HepG2 (cell line): Measurements from ENCODE around the gene APOC1. TPM values are rescaled to one million over a fixed set of nuclear protein-coding genes. Genes with fewer than 3 reads are reported as not detected.

ENCODE experiments used
- HHEX ChIP-seq: IDR thresholded peaks from 2 replicates; pipeline ENCODE4 v1.6.1; 2016; ENCODE audit warnings: control low read depth
- HMGA1 ChIP-seq: sonication (generic); formaldehyde crosslinking; conservative IDR thresholded peaks from 2 replicates; pipeline ENCODE4 v1.4.0; 2020; ENCODE audit warnings: missing genetic modification reagents
- JUND ChIP-seq: sonication (generic); formaldehyde crosslinking; IDR thresholded peaks from 2 replicates; pipeline ENCODE4 v1.8.0; 2022; ENCODE audit warnings: mild to moderate bottlenecking, missing genetic modification reagents
- KDM3A ChIP-seq: IDR thresholded peaks from 2 replicates; pipeline ENCODE4 v1.6.1; 2018; ENCODE audit warnings: low read depth, missing compliant biosample characterization
- MEF2D ChIP-seq: sonication (generic); formaldehyde crosslinking; IDR thresholded peaks from 2 replicates; pipeline ENCODE4 v1.5.1; 2020; ENCODE audit warnings: mild to moderate bottlenecking, missing genetic modification reagents
- SCMH1 ChIP-seq: sonication (generic); formaldehyde crosslinking; IDR thresholded peaks from 2 replicates; pipeline ENCODE4 v1.9.0; 2021; ENCODE audit warnings: missing genetic modification reagents, mild to moderate bottlenecking, borderline replicate concordance
- SIN3A ChIP-seq: IDR thresholded peaks from 2 replicates; pipeline ENCODE4 v1.6.1; 2011; ENCODE audit warnings: low read depth, mild to moderate bottlenecking, control low read depth, low read length, borderline replicate concordance
- SMC3 ChIP-seq: IDR thresholded peaks from 2 replicates; pipeline ENCODE4 v1.6.1; 2011; ENCODE audit warnings: low read length, improper control_type of control experiment
- SRSF4 ChIP-seq: fragments of 200-400 bp; formaldehyde crosslinking; IDR thresholded peaks from one replicate; pipeline ENCODE4 v1.6.1; 2018; ENCODE audit warnings: mild to moderate bottlenecking, low read depth, low read length, moderate library complexity; ENCODE audit not compliant: poor library complexity, severe bottlenecking
- SRSF9 ChIP-seq: fragments of 200-400 bp; formaldehyde crosslinking; IDR thresholded peaks from 2 replicates; pipeline ENCODE4 v1.6.1; 2018; ENCODE audit warnings: borderline replicate concordance, mild to moderate bottlenecking, low read depth, low read length; ENCODE audit not compliant: insufficient read depth, poor library complexity, severe bottlenecking
- XRCC5 ChIP-seq: fragments of 200-400 bp; formaldehyde crosslinking; optimal IDR thresholded peaks from 2 replicates; pipeline ENCODE3; 2017; ENCODE audit warnings: mild to moderate bottlenecking, low read length
- ZBTB40 ChIP-seq, 2 experiments: fragments of 450-650 bp in 1 of 2; sonication (generic) in 1 of 2; formaldehyde crosslinking in 1 of 2; IDR thresholded peaks; 2 replicates each; pipeline versions ENCODE4 v1.6.1 to v1.8.0; 2016 to 2022; ENCODE audit warnings: antibody characterized with exemption in 1 of 2, mild to moderate bottlenecking in 1 of 2, missing genetic modification reagents in 1 of 2
- ZFP82 ChIP-seq: sonication (generic); formaldehyde crosslinking; IDR thresholded peaks from 2 replicates; pipeline ENCODE4 v1.5.1; 2020; ENCODE audit warnings: mild to moderate bottlenecking, missing genetic modification reagents, borderline replicate concordance
- ZNF124 ChIP-seq: sonication (generic); formaldehyde crosslinking; IDR thresholded peaks from 2 replicates; pipeline ENCODE4 v1.4.0; 2020; ENCODE audit warnings: missing genetic modification reagents
- ZNF17 ChIP-seq: sonication (generic); formaldehyde crosslinking; IDR thresholded peaks from 2 replicates; pipeline ENCODE4 v1.5.0; 2020; ENCODE audit warnings: mild to moderate bottlenecking, missing genetic modification reagents
- ZNF34 ChIP-seq: sonication (generic); formaldehyde crosslinking; IDR thresholded peaks from 2 replicates; pipeline ENCODE4 v1.4.0; 2020; ENCODE audit warnings: mild to moderate bottlenecking, missing genetic modification reagents, borderline replicate concordance
- ZNF891 ChIP-seq: sonication (generic); formaldehyde crosslinking; IDR thresholded peaks from 2 replicates; pipeline ENCODE4 v1.5.0; 2020; ENCODE audit warnings: mild to moderate bottlenecking, missing genetic modification reagents
- ZSCAN30 ChIP-seq: sonication (generic); formaldehyde crosslinking; IDR thresholded peaks from 2 replicates; pipeline ENCODE4 v1.5.0; 2020; ENCODE audit warnings: mild to moderate bottlenecking, missing genetic modification reagents
- polyA plus RNA-seq, 8 experiments: library from polyadenylated mRNA; depleted of rRNA in 3 of 8; stranded (reverse) in 7 of 8; unstranded in 1 of 8; fragments of >200 nt; fragmentation: Illumina TruSeq in 4 of 8; extraction: Trizol in 4 of 8; gene quantifications; 2 replicates each; pipeline versions ENCODE4 v1.2.1 to v1.2.3, GENCODE V29; 2011 to 2016; ENCODE audit warnings: low read depth in 4 of 8, missing spikeins in 1 of 8, mixed read lengths in 1 of 8; ENCODE audit not compliant: insufficient read depth in 1 of 8
- total RNA-seq, 5 experiments: library from RNA; depleted of rRNA; stranded (reverse); fragments of >200 nt; fragmentation: Illumina TruSeq; extraction: Trizol; gene quantifications; 2 replicates each; pipeline ENCODE4 v1.2.3, GENCODE V29; 2016; ENCODE audit warnings: low read depth in 1 of 5
- TF ChIP-seq, protein P1 (sequence below): sonication (generic); formaldehyde crosslinking; IDR thresholded peaks from 2 replicates; pipeline ENCODE4 v1.8.0; 2022; ENCODE audit warnings: mild to moderate bottlenecking, missing genetic modification reagents; ENCODE audit not compliant: insufficient replicate concordance

Gene APOC1
- total and polyA plus RNA-seq, 2 of the 13 experiments (the other 11 are each of a cell fraction or from before 2014, with no cell fraction given), result 600 to 1,235 TPM

DNA sequence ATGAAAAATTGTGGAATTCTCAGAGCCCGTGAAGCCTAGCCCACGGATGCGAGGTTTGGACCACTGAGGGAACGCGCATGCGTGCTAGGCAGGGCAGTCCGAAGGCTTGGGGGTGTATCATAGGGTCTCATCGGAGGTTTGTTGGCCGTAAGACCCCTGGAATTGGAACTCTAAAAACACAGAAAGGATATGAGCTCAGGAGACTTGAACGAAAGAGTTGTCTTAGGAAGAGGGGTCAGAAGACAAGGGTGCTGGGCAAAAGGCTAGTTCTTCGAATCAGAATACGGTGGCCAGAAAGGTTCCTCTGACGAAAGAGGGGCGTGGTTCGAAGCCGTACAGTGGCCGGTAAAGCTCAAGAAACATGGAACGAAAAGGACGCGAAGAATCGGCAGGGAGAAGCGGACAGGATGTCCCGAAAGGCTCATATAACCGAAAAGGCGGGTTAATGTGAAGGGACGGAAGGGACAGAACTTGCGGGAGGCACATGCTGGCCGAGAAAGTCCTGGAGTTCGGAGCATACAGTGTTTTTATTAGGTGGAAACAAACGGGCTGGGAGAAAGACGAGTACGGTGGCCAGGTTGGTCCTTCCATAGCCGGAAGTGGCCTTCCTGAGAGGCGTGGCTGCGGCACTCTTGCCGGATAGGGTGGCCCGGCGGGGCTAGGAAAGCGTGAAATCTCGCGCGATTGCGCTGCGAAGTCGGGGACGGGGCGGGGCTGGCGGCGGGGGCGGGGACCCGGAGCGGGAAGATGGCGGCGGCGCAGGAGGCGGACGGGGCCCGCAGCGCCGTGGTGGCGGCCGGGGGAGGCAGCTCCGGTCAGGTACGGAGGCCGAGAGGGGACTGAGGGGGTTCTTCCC is 40.5 kb downstream of the APOC1 start, which contains the start of gene CLPTM1 (continued):
- TF ChIP-seq ZBTB40 (IDR thresholded peaks at IDR 0.05) (no peak), ZBTB40 (CRISPR knock-in tag; IDR thresholded peaks at IDR 0.05) (no peak; the same call in 1 of the 2 replicates), SRSF9 (no peak), XRCC5 (peak; percentile 86), HMGA1 (CRISPR knock-in tag) (no peak), SMC3 (no peak; the same call in 1 of the 2 replicates), SCMH1 (CRISPR knock-in tag) (no peak), ZNF34 (CRISPR knock-in tag) (no peak), ZNF124 (CRISPR knock-in tag) (no peak), ZSCAN30 (CRISPR knock-in tag) (no peak), JUND (CRISPR knock-in tag) (no peak), ZNF17 (no peak), KDM3A (CRISPR knock-in tag) (no peak), SIN3A (peak; percentile 57; the same call in 1 of the 2 replicates), HHEX (CRISPR knock-in tag) (no peak), ZFP82 (CRISPR knock-in tag) (no peak; the same call in 1 of the 2 replicates), SRSF4 (no peak), ZNF891 (CRISPR knock-in tag) (no peak), MEF2D (CRISPR knock-in tag) (peak; percentile 77; the same call in 1 of the 2 replicates)
- TF ChIP-seq, protein P1, sequence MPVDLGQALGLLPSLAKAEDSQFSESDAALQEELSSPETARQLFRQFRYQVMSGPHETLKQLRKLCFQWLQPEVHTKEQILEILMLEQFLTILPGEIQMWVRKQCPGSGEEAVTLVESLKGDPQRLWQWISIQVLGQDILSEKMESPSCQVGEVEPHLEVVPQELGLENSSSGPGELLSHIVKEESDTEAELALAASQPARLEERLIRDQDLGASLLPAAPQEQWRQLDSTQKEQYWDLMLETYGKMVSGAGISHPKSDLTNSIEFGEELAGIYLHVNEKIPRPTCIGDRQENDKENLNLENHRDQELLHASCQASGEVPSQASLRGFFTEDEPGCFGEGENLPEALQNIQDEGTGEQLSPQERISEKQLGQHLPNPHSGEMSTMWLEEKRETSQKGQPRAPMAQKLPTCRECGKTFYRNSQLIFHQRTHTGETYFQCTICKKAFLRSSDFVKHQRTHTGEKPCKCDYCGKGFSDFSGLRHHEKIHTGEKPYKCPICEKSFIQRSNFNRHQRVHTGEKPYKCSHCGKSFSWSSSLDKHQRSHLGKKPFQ (CRISPR knock-in tag), result no peak
